Right lobe of liver (tissue), 4 donors: Measurements from ENCODE around the gene MUSTN1.

Source experiments
- CTCF ChIP-seq, 4 donors: fragments of 200-600 bp in 3 of 4; fragments of 450-650 bp in 1 of 4; IDR thresholded peaks; one replicate each; pipeline versions ENCODE4 v1.5.1 to v1.8.0; 2016 to 2022; ENCODE audit warnings: antibody characterized with exemption in 4 of 4, mild to moderate bottlenecking in 2 of 4
- POLR2A ChIP-seq: fragments of 450-650 bp; IDR thresholded peaks from one replicate; pipeline ENCODE4 v1.6.1; 2017; ENCODE audit warnings: antibody characterized with exemption, mild to moderate bottlenecking
- donor health status: DM: no; HTN: no; CAD: no.
- donor health status: DM: no; HTN: no; CAD: no.
- donor health status: DM: no; HTN: yes; CAD: no.

GRCh38 chr3:52791928-52792327 lies 42.9 kb downstream of the MUSTN1 start:
- TF ChIP-seq CTCF (IDR thresholded peaks at IDR 0.05) (no peak), POLR2A (no peak)
